ENCODE data around the gene SLIT3.

The SLIT3 gene

GRCh38 chr5:168952196-168952595 is 348.7 kb downstream of the SLIT3 start:
- Histone ChIP-seq H4K20me1 (ENCODE audit: insufficient read depth, low read length) (no peaks in the 10 kb centered on the region), H3K4me1 (ENCODE audit: insufficient read depth, low read length) (no peaks in the 10 kb centered on the region), H3K9me3 (ENCODE audit: insufficient read depth, low read length, severe bottlenecking) (no peaks in the 10 kb centered on the region), H3K4me3 (ENCODE audit: low read depth in 1 of 2, low read length in 2 of 2) (no peak overlapping the region), H3K4me2 (ENCODE audit: insufficient read depth, low read length) (no peak overlapping the region), H3K36me3 (ENCODE audit: insufficient read depth, low read length) (no peaks in the 10 kb centered on the region), H2AFZ (ENCODE audit: low read depth, low read length) (no peak overlapping the region), H3K27ac (ENCODE audit: low read length) (no peak overlapping the region), H3K27me3 (ENCODE audit: insufficient read depth, low read length, poor library complexity) (no peaks in the 10 kb centered on the region), H3K9ac (ENCODE audit: low read depth, low read length) (no peak overlapping the region), H3K79me2 (ENCODE audit: insufficient read depth, low read length) (no peaks in the 10 kb centered on the region)
- ATAC-seq (ENCODE audit: insufficient read depth, low read depth) (no peak), DNase-seq (no peak)
- TF ChIP-seq EZH2 (IDR thresholded peaks at IDR 0.05; ENCODE audit: borderline replicate concordance, low read depth, low read length, severe bottlenecking), result no peak
- TF ChIP-seq, protein P1, sequence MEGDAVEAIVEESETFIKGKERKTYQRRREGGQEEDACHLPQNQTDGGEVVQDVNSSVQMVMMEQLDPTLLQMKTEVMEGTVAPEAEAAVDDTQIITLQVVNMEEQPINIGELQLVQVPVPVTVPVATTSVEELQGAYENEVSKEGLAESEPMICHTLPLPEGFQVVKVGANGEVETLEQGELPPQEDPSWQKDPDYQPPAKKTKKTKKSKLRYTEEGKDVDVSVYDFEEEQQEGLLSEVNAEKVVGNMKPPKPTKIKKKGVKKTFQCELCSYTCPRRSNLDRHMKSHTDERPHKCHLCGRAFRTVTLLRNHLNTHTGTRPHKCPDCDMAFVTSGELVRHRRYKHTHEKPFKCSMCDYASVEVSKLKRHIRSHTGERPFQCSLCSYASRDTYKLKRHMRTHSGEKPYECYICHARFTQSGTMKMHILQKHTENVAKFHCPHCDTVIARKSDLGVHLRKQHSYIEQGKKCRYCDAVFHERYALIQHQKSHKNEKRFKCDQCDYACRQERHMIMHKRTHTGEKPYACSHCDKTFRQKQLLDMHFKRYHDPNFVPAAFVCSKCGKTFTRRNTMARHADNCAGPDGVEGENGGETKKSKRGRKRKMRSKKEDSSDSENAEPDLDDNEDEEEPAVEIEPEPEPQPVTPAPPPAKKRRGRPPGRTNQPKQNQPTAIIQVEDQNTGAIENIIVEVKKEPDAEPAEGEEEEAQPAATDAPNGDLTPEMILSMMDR (IDR thresholded peaks at IDR 0.05; ENCODE audit: borderline replicate concordance, extremely low read depth, low read length, poor library complexity, severe bottlenecking), result no peak

- no peak for ATAC-seq (ENCODE audit: insufficient read depth, low read depth)
- Histone ChIP-seq H4K20me1 (ENCODE audit: insufficient read depth, low read length) (no peaks in the 10 kb centered on the region), H3K4me1 (ENCODE audit: insufficient read depth, low read length) (no peaks in the 10 kb centered on the region), H3K27ac (ENCODE audit: low read length) (no peak overlapping the region), H2AFZ (ENCODE audit: low read depth, low read length) (no peak overlapping the region), H3K4me2 (ENCODE audit: insufficient read depth, low read length) (no peak overlapping the region), H3K9ac (ENCODE audit: low read depth, low read length) (no peak overlapping the region), H3K4me3 (ENCODE audit: low read depth in 1 of 2, low read length in 2 of 2) (no peak overlapping the region), H3K9me3 (ENCODE audit: insufficient read depth, low read length, severe bottlenecking) (no peaks in the 10 kb centered on the region), H3K27me3 (ENCODE audit: insufficient read depth, low read length, poor library complexity) (no peaks in the 10 kb centered on the region), H3K79me2 (ENCODE audit: insufficient read depth, low read length) (no peaks in the 10 kb centered on the region), H3K36me3 (ENCODE audit: insufficient read depth, low read length) (no peaks in the 10 kb centered on the region)
- no peak for DNase-seq
- TF ChIP-seq, protein P1 (IDR thresholded peaks at IDR 0.05; ENCODE audit: borderline replicate concordance, extremely low read depth, low read length, poor library complexity, severe bottlenecking), result no peak
- no peak for TF ChIP-seq EZH2 (IDR thresholded peaks at IDR 0.05; ENCODE audit: borderline replicate concordance, low read depth, low read length, severe bottlenecking)
These were observed 349.2 kb downstream of the SLIT3 start for GRCh38 chr5:168951769-168952168.

GRCh38 chr5:168951356-168951755 is 349.6 kb downstream of the SLIT3 start:
- no peaks in the 10 kb centered on the region for H4K20me1 ChIP-seq (ENCODE audit: insufficient read depth, low read length)
- DNase-seq, result no peak
- no peak overlapping the region for H3K4me2 ChIP-seq (ENCODE audit: insufficient read depth, low read length)
- H3K79me2 ChIP-seq (ENCODE audit: insufficient read depth, low read length), result no peaks in the 10 kb centered on the region
- no peak overlapping the region for H3K4me3 ChIP-seq (ENCODE audit: low read depth in 1 of 2, low read length in 2 of 2)
- no peaks in the 10 kb centered on the region for H3K9me3 ChIP-seq (ENCODE audit: insufficient read depth, low read length, severe bottlenecking)
- H3K4me1 ChIP-seq (ENCODE audit: insufficient read depth, low read length), result no peaks in the 10 kb centered on the region
- no peak overlapping the region for H3K27ac ChIP-seq (ENCODE audit: low read length)
- no peak overlapping the region for H2AFZ ChIP-seq (ENCODE audit: low read depth, low read length)
- no peak for ATAC-seq (ENCODE audit: insufficient read depth, low read depth)
- no peaks in the 10 kb centered on the region for H3K27me3 ChIP-seq (ENCODE audit: insufficient read depth, low read length, poor library complexity)
- no peaks in the 10 kb centered on the region for H3K36me3 ChIP-seq (ENCODE audit: insufficient read depth, low read length)
- TF ChIP-seq, protein P1 (IDR thresholded peaks at IDR 0.05; ENCODE audit: borderline replicate concordance, extremely low read depth, low read length, poor library complexity, severe bottlenecking), result no peak
- TF ChIP-seq EZH2 (IDR thresholded peaks at IDR 0.05; ENCODE audit: borderline replicate concordance, low read depth, low read length, severe bottlenecking), result no peak
- H3K9ac ChIP-seq (ENCODE audit: low read depth, low read length), result no peak overlapping the region

All from DND-41 (cell line).